Measurements from ENCODE around the gene DBT.
"Not testable (repeated sequence)": the region's sequence is repeated elsewhere in the genome, so short reads cannot be mapped to it uniquely, and the experiment has no call there.

DBT gene

DNA sequence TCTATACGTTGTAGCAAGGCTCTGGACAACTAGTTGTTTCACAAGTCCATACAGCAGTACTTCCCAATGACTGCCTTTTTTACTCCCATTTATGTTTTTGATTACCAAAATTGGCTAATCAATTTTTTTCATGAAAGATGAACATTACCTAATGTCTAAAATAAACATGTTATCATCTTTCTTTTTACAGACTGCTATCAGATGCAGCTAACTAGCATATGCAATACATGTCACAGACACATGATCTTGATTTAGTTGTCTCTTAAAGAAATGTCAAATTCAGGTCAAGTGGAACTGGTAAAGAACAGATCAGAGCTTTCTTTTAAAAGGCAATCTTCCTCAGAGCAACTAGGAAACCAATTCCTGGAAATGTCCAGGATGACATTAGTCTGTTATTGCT is 630 bp upstream of the DBT start:
- no peak for DNase-seq

GRCh38 chr1:100249155-100249536 is 488 bp downstream of the DBT start:
- no peak for DNase-seq

GRCh38 chr1:100246738-100247137 is 2.9 kb downstream of the DBT start:
- DNase-seq: no peak

- DNase-seq: no peak
These were observed 9.0 kb downstream of the DBT start for GRCh38 chr1:100240631-100241030.

- no peak for DNase-seq
These were observed 9.7 kb downstream of the DBT start for GRCh38 chr1:100239961-100240360.

DNA sequence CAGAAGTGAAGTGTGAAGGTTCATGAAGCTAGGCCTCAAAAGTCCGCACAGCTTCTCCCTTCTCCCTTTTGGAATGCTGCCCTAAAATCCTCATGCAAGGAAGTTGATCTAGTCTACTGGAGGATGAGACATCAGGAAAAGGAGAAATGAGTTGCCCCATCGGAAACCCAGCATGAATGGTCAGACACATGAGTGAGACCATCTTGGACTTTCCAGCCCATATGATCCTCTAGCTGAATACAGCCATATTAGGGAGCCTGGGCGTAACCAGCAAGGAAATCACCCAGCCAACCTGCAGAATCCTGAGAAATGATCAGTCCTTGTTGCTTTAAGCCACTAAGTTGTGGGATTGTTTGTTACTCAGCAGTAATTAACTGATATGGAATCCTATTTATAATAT is 12.5 kb downstream of the DBT start:
- no peak for DNase-seq

DNA sequence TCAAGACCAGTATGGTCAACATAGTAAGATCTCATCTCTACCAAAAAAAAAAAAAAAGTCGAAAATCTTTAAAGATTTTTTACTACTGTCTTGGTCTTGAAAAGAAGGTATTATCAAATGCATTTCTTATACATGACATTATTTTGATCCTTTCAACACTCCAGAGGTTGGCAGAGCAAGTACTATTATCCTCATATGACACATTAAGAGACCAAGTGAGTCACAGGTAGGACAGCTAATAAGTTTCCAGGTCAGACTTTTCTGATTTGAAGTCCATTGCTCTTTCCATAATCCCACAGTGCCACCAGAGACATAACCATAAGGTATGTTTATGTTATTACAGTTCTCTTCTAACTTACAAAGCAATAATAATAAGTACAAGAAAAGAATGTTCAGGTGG is 15.2 kb downstream of the DBT start:
- DNase-seq: no peak

DNA sequence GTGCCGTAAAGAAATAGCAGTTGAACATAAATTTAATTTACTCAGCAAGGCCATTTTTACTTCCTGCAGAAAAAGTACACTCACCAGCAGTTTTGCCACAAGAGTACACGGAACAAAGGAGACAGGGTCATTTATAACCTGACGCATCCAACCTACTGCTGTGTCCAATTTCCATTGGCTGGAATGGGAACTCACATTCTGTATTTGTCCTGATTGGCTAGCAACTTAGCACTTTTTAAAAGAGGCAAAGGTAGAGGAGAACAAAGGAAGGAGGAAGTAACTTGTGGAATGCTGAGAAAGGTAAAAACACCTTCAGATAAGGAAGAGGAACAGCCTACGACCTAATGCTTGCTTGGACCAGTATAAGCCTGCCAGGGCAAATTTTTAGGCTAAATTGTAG is 16.1 kb downstream of the DBT start:
- DNase-seq: not testable (repeated sequence)

- no peak for DNase-seq
These were observed 17.5 kb downstream of the DBT start for GRCh38 chr1:100232156-100232555.

GRCh38 chr1:100231721-100232120 is 17.9 kb downstream of the DBT start:
- no peak for DNase-seq

DNA sequence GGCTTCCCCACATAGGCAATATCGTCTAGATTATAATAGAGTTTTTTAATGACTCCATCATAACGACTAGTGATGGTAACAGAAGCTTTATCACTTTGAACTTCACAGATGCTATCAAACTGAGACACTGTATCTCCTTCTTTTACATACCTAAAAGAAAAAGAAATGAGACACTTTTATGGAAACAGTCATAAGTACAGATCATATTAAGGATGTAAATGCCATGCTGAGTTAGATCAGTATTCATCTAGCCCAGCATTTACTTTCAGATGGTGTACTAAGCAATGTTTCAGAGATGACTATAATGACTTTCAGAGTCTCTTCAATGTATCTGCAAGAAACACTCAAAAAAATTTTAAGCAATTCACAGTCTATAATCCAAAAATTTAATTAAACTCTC is 18.9 kb downstream of the DBT start:
- DNase-seq: no peak

- no peak for DNase-seq
These were observed 19.8 kb downstream of the DBT start for GRCh38 chr1:100229681-100230443.

- no peak for DNase-seq
These were observed 27.2 kb downstream of the DBT start for GRCh38 chr1:100222428-100222827.

GRCh38 chr1:100219883-100220282 is 29.8 kb downstream of the DBT start:
- no peak for DNase-seq

DNA sequence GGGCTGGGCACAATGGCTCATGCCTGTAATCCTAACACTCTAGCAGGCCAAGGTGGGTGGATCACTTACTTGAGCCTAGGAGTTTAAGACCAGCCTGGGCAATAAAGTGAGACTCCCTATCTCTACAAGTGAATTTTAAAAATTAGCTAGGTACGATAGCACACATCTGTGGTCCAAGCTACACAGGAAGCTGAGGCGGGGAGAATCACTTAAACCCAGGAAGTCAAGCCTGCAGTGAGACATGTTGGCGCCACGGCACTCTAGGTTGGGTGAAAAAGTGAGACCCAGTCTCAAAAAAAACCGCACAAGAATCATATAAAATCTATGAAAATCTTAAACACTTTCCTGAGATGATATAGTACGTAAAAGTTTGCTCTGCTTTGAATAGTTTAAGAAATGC is 30.2 kb downstream of the DBT start:
- no peak for DNase-seq

GRCh38 chr1:100217834-100218233 is 31.8 kb downstream of the DBT start:
- no peak for DNase-seq

GRCh38 chr1:100215101-100215500 is 34.5 kb downstream of the DBT start:
- no peak for DNase-seq

DNA sequence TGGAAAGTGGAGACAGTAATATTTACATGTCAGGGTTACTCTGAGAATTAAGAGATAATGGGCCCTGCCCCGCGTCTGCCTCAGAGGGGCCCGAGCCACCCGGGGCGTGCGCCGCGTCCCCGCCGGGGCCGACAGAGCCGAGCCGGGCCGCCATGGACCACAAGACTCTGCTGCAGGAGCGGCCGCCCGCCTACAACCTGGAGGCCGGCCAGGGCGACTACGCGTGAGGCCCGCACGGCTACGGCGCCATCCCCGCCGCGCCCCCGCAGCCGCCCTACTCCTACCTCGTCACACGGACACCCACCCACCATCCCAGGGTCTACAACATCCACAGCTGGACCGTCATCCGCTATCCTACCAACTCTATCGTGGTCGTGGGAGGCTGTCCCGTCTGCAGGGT is 36.5 kb downstream of the DBT start:
- no peak for DNase-seq

- no peak for DNase-seq
These were observed 43.3 kb downstream of the DBT start for GRCh38 chr1:100206301-100206700.

GRCh38 chr1:100205593-100205992 is 44.0 kb downstream of the DBT start:
- not testable (repeated sequence) for DNase-seq

GRCh38 chr1:100205103-100205502 is 44.5 kb downstream of the DBT start:
- DNase-seq: not testable (repeated sequence)

DNA sequence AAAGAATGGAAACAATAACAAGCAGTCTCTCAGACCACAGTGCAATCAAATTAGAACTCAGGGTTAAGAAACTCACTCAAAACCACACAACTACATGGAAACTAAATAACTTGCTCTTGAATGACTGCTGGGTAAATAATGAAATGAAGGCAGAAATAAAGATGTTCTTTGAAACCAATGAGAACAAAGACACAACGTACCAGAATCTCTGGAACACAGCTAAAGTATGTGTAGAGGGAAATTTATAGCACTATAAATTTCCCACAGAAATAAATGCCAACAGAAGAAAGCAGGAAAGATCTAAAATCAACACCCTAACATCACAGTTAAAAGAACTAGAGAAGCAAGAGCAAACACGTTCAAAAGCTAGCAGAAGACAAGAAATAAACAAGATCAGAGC is 46.9 kb downstream of the DBT start:
- not testable (repeated sequence) for DNase-seq

- DNase-seq: not testable (repeated sequence)
These were observed 49.6 kb downstream of the DBT start for GRCh38 chr1:100200060-100200459.

DNA sequence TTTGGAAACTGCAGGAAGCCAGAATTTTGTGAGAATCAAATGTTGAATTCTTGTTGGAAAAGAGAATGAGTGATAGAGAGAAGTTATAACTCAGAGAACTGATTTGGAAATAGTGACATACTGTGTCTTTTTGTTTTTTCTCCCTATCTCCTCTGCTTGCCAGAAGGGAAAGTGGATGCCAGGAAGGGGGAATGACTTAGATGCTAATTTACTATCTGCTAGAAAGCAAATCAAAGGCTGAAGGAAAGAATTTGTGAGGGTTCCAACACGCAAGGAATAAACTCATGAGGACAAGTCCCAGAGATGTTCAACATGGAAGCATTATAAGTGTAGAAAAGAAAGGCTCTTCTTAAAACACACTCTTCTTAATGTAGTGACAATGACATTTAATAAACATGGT is 51.0 kb downstream of the DBT start:
- DNase-seq: no peak

DNA sequence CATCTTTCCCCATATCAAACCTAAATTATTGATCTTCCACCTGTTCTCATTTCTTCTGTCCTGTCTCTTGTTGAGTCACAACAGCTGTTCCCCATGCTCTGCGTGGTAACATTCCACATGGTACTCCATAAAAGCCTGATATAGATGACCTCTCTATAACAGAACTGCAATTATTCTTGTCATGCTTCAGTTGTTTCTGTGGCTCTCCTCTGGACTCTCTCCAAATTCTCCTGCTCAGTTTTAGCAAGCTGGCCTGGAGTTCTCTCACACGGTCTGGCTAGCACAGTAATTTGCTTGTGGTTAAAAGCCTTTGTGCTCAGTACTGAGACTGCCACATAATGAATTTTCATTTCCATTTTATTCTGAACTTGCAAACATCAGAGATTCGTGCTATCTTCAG is 61.0 kb downstream of the DBT start:
- DNase-seq: no peak

Data from CD4-positive, alpha-beta T cell treated with Interleukin-15 for 1 hour (primary cell).